ENCODE results near the gene HHAT. TPM values are rescaled to one million over a fixed set of nuclear protein-coding genes. Genes with fewer than 3 reads are reported as not detected.

HHAT gene
- total and polyA plus RNA-seq, 9 of the 15 experiments (the other 6 are each of a cell fraction or from before 2014, with no cell fraction given) = 0.07 to 0.16 (median 0.13) TPM; not detected in 1

GRCh38 chr1:210361665-210362064 lies 33.0 kb downstream of the HHAT start:
- no TSS peak for BruUV-seq (replicated peaks)
- CTCF ChIA-PET (ENCODE audit: low intra/inter-chr PET ratio) = interaction anchor here (0.7 kb wide), 1 partner anchor 713 kb away, joined by 3 read pairs; no protein-coding TSS in a partner anchor
- FAIRE-seq (no peak), DNase-seq (ENCODE audit: extremely low read depth in 1 of 4, low spot score in 3 of 4) (no peak), ATAC-seq (no peak)
- in situ Hi-C loops (cut with MboI) (no loop called here), intact Hi-C loops (cut with micrococcal nuclease) (loop anchor here (1.0 kb wide), 1 partner anchor 39 kb away; no protein-coding TSS in a partner anchor)
- Histone ChIP-seq H4K20me1 (replicated peaks; ENCODE audit: control insufficient read depth, insufficient read depth, low read length) (no peaks in the 10 kb centered on the region), H3K27me3 (ENCODE audit: control insufficient read depth in 2 of 2, insufficient read depth in 2 of 2, low read length in 2 of 2) (peaks cover 0 to 4% of the 10 kb centered on the region in 2 experiments; a peak in 1 of 5 replicates), H3K9ac (ENCODE audit: insufficient read depth in 1 of 2, low read depth in 2 of 2, low read length in 2 of 2) (no peak overlapping the region), H3K4me3 (no peak overlapping the region), H3K4me2 (ENCODE audit: insufficient read depth, low read length) (no peak overlapping the region), H3K27ac (ENCODE audit: extremely low read depth, low read depth, low read length) (no peak overlapping the region), H3K36me3 (ENCODE audit: control insufficient read depth, insufficient read depth, low read length) (no peaks in the 10 kb centered on the region), H3K4me1 (replicated peaks in 1 of 2; ENCODE audit: control insufficient read depth in 2 of 2, insufficient read depth in 2 of 2, low read length in 2 of 2) (no peaks in the 10 kb centered on the region), H3K9me1 (ENCODE audit: control insufficient read depth, insufficient read depth, low read length) (no peaks in the 10 kb centered on the region), H3K9me3 (replicated peaks; ENCODE audit: control insufficient read depth, insufficient read depth, low read depth, low read length) (no peaks in the 10 kb centered on the region), H3K79me2 (ENCODE audit: control insufficient read depth, insufficient read depth, low read length) (no peaks in the 10 kb centered on the region), H2AFZ (ENCODE audit: low read depth, low read length) (no peak overlapping the region)
- POLR2A ChIA-PET = no interaction called here
- TF ChIP-seq SMAD3 (CRISPR knock-in tag; conservative IDR thresholded peaks at IDR 0.05) = no peak
- TF ChIP-seq ZNF12 (CRISPR knock-in tag; IDR thresholded peaks at IDR 0.05) = no peak
- TF ChIP-seq ZBTB49 (CRISPR knock-in tag; IDR thresholded peaks at IDR 0.05; ENCODE audit: borderline replicate concordance) = no peak
- TF ChIP-seq ZNF318 (IDR thresholded peaks at IDR 0.05; ENCODE audit: borderline replicate concordance in 1 of 2, low read depth in 1 of 2) = no peak
- no peak for TF ChIP-seq NFATC3 (IDR thresholded peaks at IDR 0.05)
- TF ChIP-seq ZBTB33 (CRISPR knock-in tag; IDR thresholded peaks at IDR 0.05) = no peak
- WGBS (ENCODE audit: insufficient coverage, low coverage, missing lambda C conversion rate) = 0% methylated on average over 4 of the region's 4 CpGs
